ENCODE measurements around the gene TEAD3.

DNA sequence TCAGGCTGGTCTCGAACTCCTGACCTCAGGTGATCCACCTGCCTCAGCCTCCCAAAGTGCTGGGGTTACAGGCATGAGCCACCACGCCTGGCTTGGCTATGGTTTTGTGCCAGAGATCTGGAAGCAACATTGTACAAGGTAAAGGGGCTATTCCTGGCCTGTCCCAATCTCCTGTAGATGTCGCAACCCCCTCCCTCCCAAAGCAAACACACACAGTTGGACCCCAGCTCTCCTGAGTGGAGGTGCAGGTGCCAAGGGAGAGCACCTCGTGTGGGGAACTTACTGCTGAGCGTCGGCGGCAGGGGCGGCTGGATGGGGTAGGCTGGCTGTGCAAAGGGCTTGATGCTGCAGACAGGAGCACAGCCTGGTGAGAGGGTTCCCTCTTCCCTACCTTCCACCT lies 19.9 kb downstream of the TEAD3 start:
- TF ChIP-seq, protein P1, sequence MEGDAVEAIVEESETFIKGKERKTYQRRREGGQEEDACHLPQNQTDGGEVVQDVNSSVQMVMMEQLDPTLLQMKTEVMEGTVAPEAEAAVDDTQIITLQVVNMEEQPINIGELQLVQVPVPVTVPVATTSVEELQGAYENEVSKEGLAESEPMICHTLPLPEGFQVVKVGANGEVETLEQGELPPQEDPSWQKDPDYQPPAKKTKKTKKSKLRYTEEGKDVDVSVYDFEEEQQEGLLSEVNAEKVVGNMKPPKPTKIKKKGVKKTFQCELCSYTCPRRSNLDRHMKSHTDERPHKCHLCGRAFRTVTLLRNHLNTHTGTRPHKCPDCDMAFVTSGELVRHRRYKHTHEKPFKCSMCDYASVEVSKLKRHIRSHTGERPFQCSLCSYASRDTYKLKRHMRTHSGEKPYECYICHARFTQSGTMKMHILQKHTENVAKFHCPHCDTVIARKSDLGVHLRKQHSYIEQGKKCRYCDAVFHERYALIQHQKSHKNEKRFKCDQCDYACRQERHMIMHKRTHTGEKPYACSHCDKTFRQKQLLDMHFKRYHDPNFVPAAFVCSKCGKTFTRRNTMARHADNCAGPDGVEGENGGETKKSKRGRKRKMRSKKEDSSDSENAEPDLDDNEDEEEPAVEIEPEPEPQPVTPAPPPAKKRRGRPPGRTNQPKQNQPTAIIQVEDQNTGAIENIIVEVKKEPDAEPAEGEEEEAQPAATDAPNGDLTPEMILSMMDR (IDR thresholded peaks at IDR 0.05; ENCODE audit: insufficient read depth, low read depth, low read length), result no peak
- no peak for TF ChIP-seq EZH2 (IDR thresholded peaks at IDR 0.05; ENCODE audit: insufficient read depth, low read length)

All from astrocyte (in vitro differentiated cells and primary cell).